WI38 (cell line): ENCODE results near the gene ATP4B.

Experiments
- H3K4me3 ChIP-seq: 2 replicates; pipeline ENCODE4 v1.5.1; 2011; ENCODE audit warnings: low read depth, mild to moderate bottlenecking, control low read depth, low read length
- TF ChIP-seq, protein P1 (sequence below): IDR thresholded peaks from 2 replicates; pipeline ENCODE4 v1.5.1; 2012; ENCODE audit warnings: low read depth, mild to moderate bottlenecking, control low read depth, low read length

Gene ATP4B

GRCh38 chr13:113633485-113633873, 24.5 kb downstream of the ATP4B start:
- TF ChIP-seq, protein P1, sequence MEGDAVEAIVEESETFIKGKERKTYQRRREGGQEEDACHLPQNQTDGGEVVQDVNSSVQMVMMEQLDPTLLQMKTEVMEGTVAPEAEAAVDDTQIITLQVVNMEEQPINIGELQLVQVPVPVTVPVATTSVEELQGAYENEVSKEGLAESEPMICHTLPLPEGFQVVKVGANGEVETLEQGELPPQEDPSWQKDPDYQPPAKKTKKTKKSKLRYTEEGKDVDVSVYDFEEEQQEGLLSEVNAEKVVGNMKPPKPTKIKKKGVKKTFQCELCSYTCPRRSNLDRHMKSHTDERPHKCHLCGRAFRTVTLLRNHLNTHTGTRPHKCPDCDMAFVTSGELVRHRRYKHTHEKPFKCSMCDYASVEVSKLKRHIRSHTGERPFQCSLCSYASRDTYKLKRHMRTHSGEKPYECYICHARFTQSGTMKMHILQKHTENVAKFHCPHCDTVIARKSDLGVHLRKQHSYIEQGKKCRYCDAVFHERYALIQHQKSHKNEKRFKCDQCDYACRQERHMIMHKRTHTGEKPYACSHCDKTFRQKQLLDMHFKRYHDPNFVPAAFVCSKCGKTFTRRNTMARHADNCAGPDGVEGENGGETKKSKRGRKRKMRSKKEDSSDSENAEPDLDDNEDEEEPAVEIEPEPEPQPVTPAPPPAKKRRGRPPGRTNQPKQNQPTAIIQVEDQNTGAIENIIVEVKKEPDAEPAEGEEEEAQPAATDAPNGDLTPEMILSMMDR, result no peak
- H3K4me3 ChIP-seq, result no peak overlapping the region

DNA sequence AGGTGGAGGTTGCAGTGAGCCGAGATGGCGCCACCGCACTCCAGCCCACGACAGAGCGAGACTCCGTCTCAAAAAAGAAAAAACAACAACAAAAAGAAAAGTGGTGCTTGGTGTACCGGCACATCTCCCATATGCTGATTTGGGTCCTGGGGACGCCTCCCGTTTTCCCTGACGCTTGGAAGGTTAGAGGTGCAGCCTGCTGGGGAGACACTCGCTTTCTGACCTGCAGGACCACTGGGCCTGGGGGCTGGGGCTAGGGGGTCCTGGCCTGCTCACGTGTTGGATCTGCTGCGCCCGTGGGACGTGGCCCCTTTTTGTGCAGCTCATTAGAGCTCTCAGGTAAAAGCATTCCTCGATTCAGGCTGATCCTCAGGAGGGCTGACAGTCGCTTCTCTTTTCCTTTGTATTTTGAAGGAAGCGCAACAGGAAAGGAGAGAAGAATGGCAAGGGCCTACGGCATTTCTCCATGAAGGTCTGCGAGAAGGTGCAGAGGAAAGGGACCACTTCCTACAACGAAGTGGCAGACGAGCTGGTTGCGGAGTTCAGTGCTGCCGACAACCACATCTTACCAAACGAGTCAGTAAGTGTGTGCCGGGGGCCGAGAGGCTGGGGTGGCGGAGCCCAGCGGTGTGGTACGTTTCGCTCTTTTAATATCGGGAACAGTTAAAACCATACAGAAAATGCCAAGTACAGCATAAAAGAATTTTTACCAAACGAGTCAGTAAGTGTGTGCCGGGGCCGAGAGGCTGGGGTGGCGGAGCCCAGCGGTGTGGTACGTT, 25.1 kb downstream of the ATP4B start:
- no peak overlapping the region for H3K4me3 ChIP-seq
- TF ChIP-seq, protein P1, result no peak

DNA sequence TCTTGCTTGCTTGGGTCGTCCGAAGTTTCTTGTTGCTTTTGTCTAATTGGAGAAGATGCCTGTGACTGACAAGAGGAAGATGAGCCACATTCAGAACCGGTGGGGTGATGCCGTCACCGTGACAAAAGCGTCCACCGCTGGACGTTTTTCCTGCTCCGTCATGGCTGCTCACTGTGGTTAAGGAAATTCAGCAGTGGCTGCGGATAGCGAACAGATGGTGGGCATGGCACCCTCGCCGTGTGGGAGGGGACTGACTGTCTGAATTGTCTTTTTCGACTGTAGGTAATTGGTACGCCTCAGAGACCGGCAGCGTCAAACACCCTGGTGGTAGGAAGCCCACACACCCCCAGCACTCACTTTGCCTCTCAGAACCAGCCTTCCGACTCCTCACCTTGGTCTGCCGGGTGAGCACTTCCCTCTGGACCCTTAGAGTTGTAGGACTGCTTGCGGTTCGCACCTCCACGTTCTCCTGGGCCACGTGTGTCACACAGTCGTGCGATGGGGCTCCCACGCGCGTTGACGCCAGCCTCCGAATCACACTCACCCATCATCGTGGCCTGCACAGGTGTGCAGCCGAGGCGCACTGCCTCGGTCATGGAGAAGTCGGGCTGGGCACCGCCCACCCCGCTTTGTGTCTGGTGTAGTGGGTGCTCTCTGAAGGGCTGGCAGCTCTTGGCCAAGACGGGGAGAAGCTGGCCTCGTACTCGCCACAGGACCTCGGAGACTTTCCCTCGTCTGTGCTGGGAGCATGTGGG, 26.5 kb downstream of the ATP4B start:
- TF ChIP-seq, protein P1, result no peak
- no peak overlapping the region for H3K4me3 ChIP-seq

GRCh38 chr13:113630804-113631203, 27.2 kb downstream of the ATP4B start:
- TF ChIP-seq, protein P1, result no peak

GRCh38 chr13:113630296-113630695, 27.7 kb downstream of the ATP4B start:
- H3K4me3 ChIP-seq, result no peak overlapping the region
- TF ChIP-seq, protein P1, result no peak

More at GRCh38 chr13:113630804-113631203, 27.2 kb downstream of the ATP4B start:
- H3K4me3 ChIP-seq, result no peak overlapping the region

DNA sequence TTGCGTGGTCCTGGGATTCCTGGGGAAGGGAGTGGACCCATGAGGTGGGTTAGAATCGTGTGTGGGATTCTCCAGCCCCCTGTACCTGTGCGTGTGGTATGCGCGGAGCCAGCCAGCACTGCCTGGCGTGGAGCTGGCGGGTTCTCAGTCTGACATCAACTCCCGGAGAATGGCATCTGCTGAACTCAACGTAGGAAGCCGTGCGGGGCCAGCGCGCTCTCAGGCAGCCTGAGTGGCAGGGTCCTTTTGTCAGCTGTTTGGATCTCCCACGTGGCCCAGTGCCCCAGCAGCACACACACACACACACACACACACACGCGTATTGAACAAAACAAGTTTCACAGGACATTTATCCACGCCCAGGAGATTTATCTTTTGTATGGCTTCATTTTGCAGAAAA, 28.1 kb downstream of the ATP4B start:
- TF ChIP-seq, protein P1, result no peak
- H3K4me3 ChIP-seq, result no peak overlapping the region
